Measurements from ENCODE around the gene CES2.

CES2 gene

DNA sequence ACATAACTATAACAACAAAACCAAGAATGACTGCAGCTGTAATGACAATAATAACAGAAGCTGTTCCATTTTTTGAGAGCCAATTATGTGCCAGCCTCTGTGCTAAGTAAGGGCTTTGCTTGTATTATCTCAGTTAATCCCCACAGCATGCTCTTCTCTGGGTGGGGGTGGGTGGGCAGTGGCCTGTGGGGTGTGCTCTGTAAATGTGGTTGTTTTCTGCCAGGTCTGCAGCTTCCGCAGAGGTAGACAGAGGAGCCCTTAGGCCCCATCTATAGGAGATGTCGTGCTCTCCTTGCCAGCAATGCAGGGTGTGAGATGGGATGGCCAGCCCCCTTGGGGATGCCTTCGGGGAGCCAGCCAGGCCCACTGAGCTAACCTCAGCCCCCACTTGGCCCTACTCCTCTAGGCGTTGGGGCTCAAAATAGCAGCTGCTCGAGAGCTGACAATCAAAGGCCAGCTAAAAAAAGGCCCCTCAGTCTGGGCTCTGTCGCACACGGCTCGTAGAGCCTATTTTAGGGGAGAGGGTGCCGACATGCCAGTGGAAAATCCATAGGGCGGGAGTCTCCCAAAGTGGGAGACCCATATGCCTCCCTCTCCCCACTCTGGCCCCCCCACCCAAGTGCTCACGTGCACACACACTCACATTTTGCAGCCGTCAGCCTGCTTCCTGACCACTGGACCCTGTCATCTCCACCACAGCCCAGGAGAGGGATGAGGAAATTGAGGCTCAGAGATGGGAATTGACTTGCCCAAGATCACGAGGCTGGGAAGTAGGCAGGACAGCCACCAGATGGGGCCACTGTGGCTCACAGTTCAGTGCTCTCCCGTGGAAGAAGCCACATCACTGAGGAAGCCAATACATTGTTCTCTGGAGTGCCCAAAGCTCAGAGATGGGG lies 32.4 kb upstream of the CES2 start:
- DNase-seq (ENCODE audit: low read depth), result no peak
- TF ChIP-seq, protein P1, sequence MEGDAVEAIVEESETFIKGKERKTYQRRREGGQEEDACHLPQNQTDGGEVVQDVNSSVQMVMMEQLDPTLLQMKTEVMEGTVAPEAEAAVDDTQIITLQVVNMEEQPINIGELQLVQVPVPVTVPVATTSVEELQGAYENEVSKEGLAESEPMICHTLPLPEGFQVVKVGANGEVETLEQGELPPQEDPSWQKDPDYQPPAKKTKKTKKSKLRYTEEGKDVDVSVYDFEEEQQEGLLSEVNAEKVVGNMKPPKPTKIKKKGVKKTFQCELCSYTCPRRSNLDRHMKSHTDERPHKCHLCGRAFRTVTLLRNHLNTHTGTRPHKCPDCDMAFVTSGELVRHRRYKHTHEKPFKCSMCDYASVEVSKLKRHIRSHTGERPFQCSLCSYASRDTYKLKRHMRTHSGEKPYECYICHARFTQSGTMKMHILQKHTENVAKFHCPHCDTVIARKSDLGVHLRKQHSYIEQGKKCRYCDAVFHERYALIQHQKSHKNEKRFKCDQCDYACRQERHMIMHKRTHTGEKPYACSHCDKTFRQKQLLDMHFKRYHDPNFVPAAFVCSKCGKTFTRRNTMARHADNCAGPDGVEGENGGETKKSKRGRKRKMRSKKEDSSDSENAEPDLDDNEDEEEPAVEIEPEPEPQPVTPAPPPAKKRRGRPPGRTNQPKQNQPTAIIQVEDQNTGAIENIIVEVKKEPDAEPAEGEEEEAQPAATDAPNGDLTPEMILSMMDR (IDR thresholded peaks at IDR 0.05; ENCODE audit: control insufficient read depth, insufficient read depth, low read depth, low read length, missing control alignments), result no peak

DNA sequence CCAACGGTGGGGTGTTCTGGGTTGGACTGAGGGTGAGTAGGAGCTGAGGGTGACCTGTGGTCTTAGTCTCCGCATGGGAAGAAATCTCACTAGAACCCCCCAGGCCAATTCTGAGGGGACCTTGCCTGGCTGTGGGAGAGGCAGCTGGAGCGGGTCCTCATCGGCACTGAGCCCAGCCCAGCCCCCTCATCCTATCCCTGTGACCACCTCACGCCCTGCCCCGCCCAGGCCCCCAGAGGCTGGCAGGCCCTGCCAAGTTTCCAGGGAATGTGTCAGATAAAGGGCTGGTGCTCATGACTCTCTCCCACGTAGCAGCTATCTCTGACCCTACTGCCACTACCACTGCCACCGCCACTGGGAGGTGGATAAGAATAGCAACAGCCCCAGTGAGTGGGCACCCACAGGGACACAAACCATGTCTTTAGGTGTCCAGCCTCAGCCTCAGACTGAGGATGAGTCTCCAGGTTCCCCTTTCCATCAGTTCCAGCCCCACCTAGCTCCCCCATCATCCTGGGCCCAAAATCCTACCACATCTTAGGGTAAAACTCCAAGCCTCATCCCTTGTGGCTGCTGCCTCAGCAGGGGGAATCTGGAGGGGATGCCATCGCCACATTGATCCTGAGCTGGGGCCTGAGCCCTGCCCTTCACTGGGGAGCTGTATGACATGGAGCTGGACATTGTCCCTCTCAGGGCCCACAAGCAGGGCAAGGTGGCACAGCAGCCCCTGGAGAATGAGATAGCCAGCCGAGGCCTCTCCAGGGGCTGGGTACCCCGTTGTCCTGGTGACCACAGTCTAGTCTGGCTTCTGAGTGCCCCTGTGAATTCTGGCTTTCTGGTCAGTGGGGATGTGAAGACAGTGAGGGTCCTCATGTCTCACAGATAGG lies 31.5 kb upstream of the CES2 start:
- no peak overlapping the region for H3K4me3 ChIP-seq (ENCODE audit: control insufficient read depth, low read depth, low read length)
- TF ChIP-seq, protein P1 (IDR thresholded peaks at IDR 0.05; ENCODE audit: control insufficient read depth, insufficient read depth, low read depth, low read length, missing control alignments), result no peak
- DNase-seq (ENCODE audit: low read depth), result no peak

More for the DNA sequence above, 32.4 kb upstream of the CES2 start:
- no peak overlapping the region for H3K4me3 ChIP-seq (ENCODE audit: control insufficient read depth, low read depth, low read length)

DNA sequence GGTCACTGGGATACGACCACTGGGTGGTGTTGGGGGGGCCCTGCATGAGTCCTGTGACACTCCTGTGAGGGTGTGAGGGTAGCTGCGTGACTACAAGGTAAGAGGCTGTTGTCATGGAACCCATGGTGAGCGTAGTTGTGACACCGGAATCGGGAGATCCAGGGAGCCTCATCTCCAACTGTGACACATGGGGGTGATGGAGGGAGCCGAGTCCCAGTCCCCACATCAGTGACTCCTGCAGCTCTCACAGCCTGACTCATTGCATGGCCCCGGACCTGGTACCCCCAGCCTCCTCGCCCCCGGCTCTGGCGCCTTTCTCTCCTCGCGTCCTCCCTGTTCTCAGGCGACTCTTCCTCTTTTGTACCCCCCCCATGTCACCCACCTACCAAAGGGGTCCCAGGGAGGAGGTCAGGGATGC lies 30.9 kb upstream of the CES2 start:
- no peak for DNase-seq (ENCODE audit: low read depth)
- no peak overlapping the region for H3K4me3 ChIP-seq (ENCODE audit: control insufficient read depth, low read depth, low read length)
- TF ChIP-seq, protein P1 (IDR thresholded peaks at IDR 0.05; ENCODE audit: control insufficient read depth, insufficient read depth, low read depth, low read length, missing control alignments), result no peak

DNA sequence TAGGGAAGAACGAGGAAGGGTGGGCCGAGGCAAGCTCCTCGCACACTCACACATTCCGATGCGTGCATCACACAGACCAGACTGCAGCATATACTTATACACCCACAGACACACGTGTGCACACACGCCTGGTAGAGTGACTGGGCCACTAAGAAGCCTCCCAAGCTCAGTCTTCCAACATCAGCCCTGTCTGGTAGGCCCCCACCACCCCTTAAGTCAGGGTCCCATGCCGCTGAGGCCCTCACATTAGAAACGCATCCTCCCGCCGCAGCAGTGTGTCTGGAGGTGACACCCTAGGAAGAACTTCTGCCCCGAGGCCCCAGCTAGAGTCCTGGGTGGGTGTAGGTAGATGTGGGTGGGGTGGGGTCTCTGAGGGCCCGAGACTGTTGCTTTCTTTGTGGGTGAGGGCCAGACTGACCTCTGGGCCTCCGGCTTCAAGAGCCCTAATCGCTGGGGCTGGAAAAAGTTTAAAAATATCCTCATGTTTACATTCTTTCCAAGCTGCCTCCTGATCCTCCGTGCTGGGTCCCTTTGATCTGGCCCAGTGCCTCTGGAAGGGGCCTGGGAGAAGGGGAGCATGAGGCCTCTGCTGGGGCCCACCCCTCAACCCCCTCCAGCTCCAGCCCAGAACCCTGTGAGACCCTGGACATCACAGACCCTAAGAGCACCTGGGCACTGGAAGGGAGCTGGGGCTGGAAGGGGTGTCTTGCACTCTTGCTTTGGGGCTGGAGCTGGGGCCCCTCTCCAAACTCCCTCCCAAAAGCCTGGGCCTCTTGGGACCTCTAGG lies 30.3 kb upstream of the CES2 start:
- H3K4me3 ChIP-seq (ENCODE audit: control insufficient read depth, low read depth, low read length), result no peak overlapping the region
- TF ChIP-seq, protein P1 (IDR thresholded peaks at IDR 0.05; ENCODE audit: control insufficient read depth, insufficient read depth, low read depth, low read length, missing control alignments), result no peak
- DNase-seq (ENCODE audit: low read depth), result no peak

DNA sequence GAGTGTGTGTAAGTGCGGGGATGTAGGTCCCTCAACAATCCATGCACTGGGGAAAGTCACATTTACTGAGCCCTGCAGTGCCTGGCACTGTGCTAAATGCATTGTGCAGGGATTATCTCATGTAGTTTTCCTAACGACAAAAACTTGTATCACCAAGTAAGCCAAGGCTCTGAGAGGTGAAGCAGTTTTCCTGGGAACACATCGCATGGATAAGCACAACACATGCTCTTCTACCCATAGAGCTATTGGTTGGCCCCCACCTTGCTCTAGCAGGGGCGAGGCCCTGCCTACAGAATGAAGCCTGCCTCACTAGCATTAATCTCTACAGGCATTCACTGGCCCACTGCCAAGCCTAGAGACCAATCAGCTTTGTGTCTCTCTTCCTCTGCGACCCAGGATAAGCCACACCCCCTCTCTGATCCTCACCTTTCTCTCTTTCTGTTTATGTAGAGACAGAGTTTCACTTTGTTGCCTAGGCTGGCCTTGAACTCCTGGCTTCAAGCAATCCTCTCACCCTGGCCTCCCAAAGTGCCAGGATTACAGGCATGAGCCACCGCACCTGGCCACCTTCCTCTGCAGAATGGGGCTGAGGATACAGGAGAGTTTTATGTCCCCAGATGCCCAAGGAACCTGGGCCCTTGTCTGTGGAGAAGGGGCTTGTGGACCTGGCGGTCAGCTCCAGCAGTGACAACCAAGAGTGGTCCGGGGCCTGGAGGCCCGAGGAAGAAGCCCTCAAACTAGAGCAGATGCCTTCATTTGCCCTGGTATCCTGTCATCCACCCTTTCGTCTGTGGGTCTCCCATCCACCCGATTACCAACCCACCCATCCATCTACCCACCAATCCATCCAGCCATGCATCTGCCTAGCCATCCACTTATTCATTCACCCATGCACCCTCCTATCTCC lies 29.4 kb upstream of the CES2 start:
- no peak for DNase-seq (ENCODE audit: low read depth)
- H3K4me3 ChIP-seq (ENCODE audit: control insufficient read depth, low read depth, low read length), result no peak overlapping the region
- TF ChIP-seq, protein P1 (IDR thresholded peaks at IDR 0.05; ENCODE audit: control insufficient read depth, insufficient read depth, low read depth, low read length, missing control alignments), result no peak
